Heart left ventricle (tissue), 16 donors: ENCODE data around the gene FOXO1. TPM values are rescaled to one million over a fixed set of nuclear protein-coding genes. Genes with fewer than 3 reads are reported as not detected.

Experiments used
- ATAC-seq, 4 donors: fragments of 200-7000 bp; cut with Tn5 transposase; one replicate each; pipeline ENCODE4 v1.9.1; 2020 to 2022; ENCODE audit warnings: moderate library complexity in 4 of 4, mild to moderate bottlenecking in 3 of 4, moderate number of reproducible peaks in 1 of 4
- DNase-seq, 5 donors: peaks; one replicate each; pipeline ENCODE4 v3.0.0-alpha.2; 2020
- H3K27ac ChIP-seq, 12 donors: fragments of 200-600 bp; sonication (generic) in 4 of 12; one replicate each; pipeline versions ENCODE4 v1.5.0 to v1.8.0; 2016 to 2022; ENCODE audit warnings: mild to moderate bottlenecking in 2 of 12
- H3K27me3 ChIP-seq, 9 donors: fragments of 200-600 bp; sonication (generic) in 2 of 9; one replicate each; pipeline versions ENCODE4 v1.5.1 to v1.8.0; 2016 to 2022; ENCODE audit warnings: mild to moderate bottlenecking in 3 of 9
- H3K36me3 ChIP-seq, 9 donors: fragments of 200-600 bp; sonication (generic) in 2 of 9; one replicate each; pipeline versions ENCODE4 v1.5.0 to v1.8.0; 2018 to 2022; ENCODE audit warnings: mild to moderate bottlenecking in 2 of 9
- H3K4me1 ChIP-seq, 12 donors: fragments of 200-600 bp; sonication (generic) in 4 of 12; one replicate each; pipeline versions ENCODE4 v1.5.0 to v1.8.0; 2016 to 2022; ENCODE audit warnings: mild to moderate bottlenecking in 3 of 12
- H3K4me3 ChIP-seq, 12 donors: fragments of 200-600 bp; sonication (generic) in 4 of 12; one replicate each; pipeline versions ENCODE4 v1.5.0 to v1.8.0; 2017 to 2022; ENCODE audit warnings: mild to moderate bottlenecking in 9 of 12, moderate library complexity in 4 of 12
- H3K9me3 ChIP-seq, 12 donors: fragments of 200-600 bp; sonication (generic) in 4 of 12; one replicate each; pipeline versions ENCODE4 v1.5.0 to v1.8.0; 2016 to 2022; ENCODE audit warnings: mild to moderate bottlenecking in 1 of 12
- CTCF ChIP-seq, 12 donors: fragments of 200-600 bp; sonication (generic) in 4 of 12; IDR thresholded peaks; one replicate each; pipeline versions ENCODE4 v1.5.0 to v1.8.0; 2018 to 2022; ENCODE audit warnings: antibody characterized with exemption in 12 of 12, mild to moderate bottlenecking in 5 of 12
- POLR2A ChIP-seq, 2 donors: fragments of 450-650 bp; IDR thresholded peaks; one replicate each; pipeline ENCODE4 v1.6.1; 2017; ENCODE audit warnings: antibody characterized with exemption in 2 of 2, mild to moderate bottlenecking in 2 of 2, moderate library complexity in 2 of 2
- WGBS, 4 donors: extraction: QIAGEN DNeasy Blood & Tissue Kit in 2 of 4; methylation state at CpG; one replicate each; pipeline versions ENCODE4 v1.1.5 to v1.1.7; 2013 to 2018; 5-methylcytosine and 5-hydroxymethylcytosine counted together
- intact Hi-C, 10 donors: fragments of 100-400 bp; cut with DNase I; formaldehyde crosslinking; loops; one replicate each; pipeline versions ENCODE4 v1.11.1 to v1.14.2; 2022
- polyA plus RNA-seq, 2 donors: library from polyadenylated mRNA; stranded (reverse); fragments of 200-250 nt; gene quantifications; one replicate each; pipeline ENCODE4 v1.2.3, GENCODE V29; 2013
- total RNA-seq, 9 donors: library from RNA; depleted of rRNA in 2 of 9; stranded (reverse); fragments of >200 nt in 2 of 9; fragmentation: NEBNext Ultra II Directional in 3 of 9; extraction: Animal tissue kit (Norgen Biotek cat#: 25700) in 3 of 9; gene quantifications; one replicate each; pipeline versions ENCODE4 v1.1.0 to v1.2.4, GENCODE V29; 2016 to 2023
- donor health status: ischemic (EF 13 %, LVEDD 7.1; RV severe dilation, severe dysfunction).
- donor health status: healthy with polysubstance abuse.
- donor health status: DM: no; HTN: yes; CAD: no.
- donor health status: DM: no; HTN: no; CAD: no.
- donor health status: ischemic (EF 25% LVEDD 6.9; RV normal size, moderate dysfunction).
- donor health status: ischemic (EF 25% LVEDD 5.7; RV mildly dilated, moderate dysfunction).
- donor health status: healthy.
- donor health status: DM: yes; HTN: yes; CAD: no.
- donor health status: ischemic (EF 35%, LVEDD 5.7; RV mildly dilated, moderate dysfunction).
- donor health status: nonischemic (EF 11% LVEDD 7.7; RV severe dilation, severe dysfunction).
- donor health status: DM: yes; HTN: yes; CAD: no.
- donor health status: PGD.
- donor health status: ischemic (EF 29% LVEDD 5.4; RV normal size, mild dysfunction).
- donor health status: nonischemic (EF 23%, LVEDD 6.1; RV moderate dilation, normal function).

The FOXO1 gene
- total and polyA plus RNA-seq, 11 donors: 2.6 to 26.8 (median 17.2) TPM

- 92 to 96% (median 93%) methylated on average over 1 of the region's 1 CpG for WGBS, 4 donors
- TF ChIP-seq CTCF (IDR thresholded peaks at IDR 0.05) (no peak), POLR2A (IDR thresholded peaks at IDR 0.05) (no peak)
- intact Hi-C loops: no loop called here
- Histone ChIP-seq H3K36me3 (peaks cover 0 to 5% (median 0%) of the 10 kb centered on the region in 9 donors), H3K27ac (no peak overlapping the region), H3K9me3 (no peaks in the 10 kb centered on the region), H3K4me1 (peaks cover 0 to 67% (median 36%) of the 10 kb centered on the region in 12 donors), H3K4me3 (no peak overlapping the region), H3K27me3 (no peaks in the 10 kb centered on the region)
- DNase-seq (no peak), ATAC-seq (no peak)
Observed at GRCh38 chr13:40626977-40627376, 39.5 kb downstream of the FOXO1 start.

- no peak overlapping the region for H3K27ac ChIP-seq
- no peaks in the 10 kb centered on the region for H3K9me3 ChIP-seq
- H3K36me3 ChIP-seq: peaks cover 0 to 5% (median 0%) of the 10 kb centered on the region in 9 donors
- no peaks in the 10 kb centered on the region for H3K27me3 ChIP-seq
- no peak overlapping the region for H3K4me3 ChIP-seq
- intact Hi-C loops: no loop called here
- TF ChIP-seq CTCF (IDR thresholded peaks at IDR 0.05) (no peak), POLR2A (IDR thresholded peaks at IDR 0.05) (no peak)
- H3K4me1 ChIP-seq: peaks cover 0 to 65% (median 36%) of the 10 kb centered on the region in 12 donors
- DNase-seq (no peak), ATAC-seq (peak in 2 of 4 donors; percentile 6 to 38)
- whole genome bisulfite sequencing, 4 donors: 76 to 80% (median 78%) methylated on average over 3 of the region's 3 CpGs
Observed at GRCh38 chr13:40626561-40626960, 39.9 kb downstream of the FOXO1 start.

GRCh38 chr13:40624986-40625385 lies 41.5 kb downstream of the FOXO1 start:
- Histone ChIP-seq H3K4me3 (no peak overlapping the region), H3K27me3 (no peaks in the 10 kb centered on the region), H3K4me1 (peaks cover 0 to 59% (median 36%) of the 10 kb centered on the region in 12 donors), H3K27ac (no peak overlapping the region), H3K9me3 (no peaks in the 10 kb centered on the region), H3K36me3 (peaks cover 0 to 5% (median 0%) of the 10 kb centered on the region in 9 donors)
- 33 to 43% (median 38%) methylated on average over 1 of the region's 1 CpG for WGBS, 4 donors
- DNase-seq (no peak), ATAC-seq (no peak)
- TF ChIP-seq CTCF (IDR thresholded peaks at IDR 0.05) (no peak), POLR2A (IDR thresholded peaks at IDR 0.05) (no peak)
- intact Hi-C loops: no loop called here

- 87 to 95% (median 91%) methylated on average over 1 of the region's 1 CpG for WGBS, 4 donors
- DNase-seq: no peak
- H3K36me3 ChIP-seq: peaks cover 0 to 5% (median 0%) of the 10 kb centered on the region in 9 donors
- intact Hi-C loops: no loop called here
- H3K4me1 ChIP-seq: peaks cover 0 to 64% (median 40%) of the 10 kb centered on the region in 12 donors
- ATAC-seq: no peak
- TF ChIP-seq CTCF (IDR thresholded peaks at IDR 0.05) (no peak), POLR2A (IDR thresholded peaks at IDR 0.05) (no peak)
- no peak overlapping the region for H3K27ac ChIP-seq
- H3K9me3 ChIP-seq: no peaks in the 10 kb centered on the region
- H3K27me3 ChIP-seq: no peaks in the 10 kb centered on the region
- H3K4me3 ChIP-seq: no peak overlapping the region
Observed at GRCh38 chr13:40624383-40624782, 42.1 kb downstream of the FOXO1 start.
